Neutrophil (primary cell): ENCODE results near the gene DOK6.

Experiments used
- H3K27ac ChIP-seq: fragments of 200-600 bp; sonication (generic); 2 replicates; pipeline ENCODE4 v1.5.1; 2016; ENCODE audit warnings: mild to moderate bottlenecking, moderate library complexity
- H3K27me3 ChIP-seq: fragments of 200-600 bp; sonication (generic); 2 replicates; pipeline ENCODE4 v1.6.0; 2016; ENCODE audit warnings: mild to moderate bottlenecking
- H3K36me3 ChIP-seq: fragments of 200-600 bp; sonication (generic); 2 replicates; pipeline ENCODE4 v1.5.1; 2017
- H3K4me1 ChIP-seq, 2 experiments: fragments of 200-600 bp in 1 of 2; sonication (generic) in 1 of 2; 1 replicate in 1 of 2; 2 replicates in 1 of 2; pipeline versions ENCODE4 v1.5.1 to v1.6.1; 2013 to 2016; ENCODE audit warnings: low read depth in 1 of 2, low read length in 1 of 2, mild to moderate bottlenecking in 1 of 2, moderate library complexity in 1 of 2; ENCODE audit not compliant: control insufficient read depth in 1 of 2, insufficient read depth in 1 of 2
- H3K4me3 ChIP-seq, 2 experiments: fragments of 200-600 bp in 1 of 2; sonication (generic) in 1 of 2; 1 replicate in 1 of 2; 2 replicates in 1 of 2; pipeline ENCODE4 v1.5.1; 2013 to 2016; ENCODE audit warnings: low read depth in 1 of 2, low read length in 1 of 2, mild to moderate bottlenecking in 1 of 2, moderate library complexity in 1 of 2
- H3K9me3 ChIP-seq: fragments of 200-600 bp; sonication (generic); 2 replicates; pipeline ENCODE4 v1.5.1; 2016
- TF ChIP-seq, protein P1 (sequence below): fragments of 200-600 bp; sonication (generic); IDR thresholded peaks from 2 replicates; pipeline ENCODE4 v1.5.1; 2016; ENCODE audit warnings: antibody characterized with exemption

The DOK6 gene

DNA sequence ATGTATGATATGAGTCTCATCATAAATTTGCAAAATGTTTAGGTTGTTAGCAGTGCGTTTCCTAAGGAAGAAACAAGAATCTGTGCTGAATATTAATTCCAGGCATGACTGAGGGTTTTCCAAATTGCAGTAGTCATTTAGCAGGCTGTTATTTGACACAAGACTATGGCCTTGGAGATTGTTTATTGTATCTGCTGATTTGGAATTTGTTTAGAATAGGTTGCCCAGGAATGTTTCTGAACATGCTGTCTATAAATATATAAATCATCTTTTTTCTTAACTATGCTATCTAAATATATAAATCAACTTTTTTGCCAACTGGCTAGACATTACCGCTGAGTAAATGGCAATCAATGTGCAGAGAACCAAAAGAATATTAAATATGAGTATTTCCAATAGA is 90.9 kb downstream of the DOK6 start:
- Histone ChIP-seq H3K9me3 (no peaks in the 10 kb centered on the region), H3K4me1 (no peaks in the 10 kb centered on the region), H3K4me3 (no peak overlapping the region), H3K36me3 (no peaks in the 10 kb centered on the region), H3K27ac (no peak overlapping the region), H3K27me3 (no peaks in the 10 kb centered on the region)
- TF ChIP-seq, protein P1, sequence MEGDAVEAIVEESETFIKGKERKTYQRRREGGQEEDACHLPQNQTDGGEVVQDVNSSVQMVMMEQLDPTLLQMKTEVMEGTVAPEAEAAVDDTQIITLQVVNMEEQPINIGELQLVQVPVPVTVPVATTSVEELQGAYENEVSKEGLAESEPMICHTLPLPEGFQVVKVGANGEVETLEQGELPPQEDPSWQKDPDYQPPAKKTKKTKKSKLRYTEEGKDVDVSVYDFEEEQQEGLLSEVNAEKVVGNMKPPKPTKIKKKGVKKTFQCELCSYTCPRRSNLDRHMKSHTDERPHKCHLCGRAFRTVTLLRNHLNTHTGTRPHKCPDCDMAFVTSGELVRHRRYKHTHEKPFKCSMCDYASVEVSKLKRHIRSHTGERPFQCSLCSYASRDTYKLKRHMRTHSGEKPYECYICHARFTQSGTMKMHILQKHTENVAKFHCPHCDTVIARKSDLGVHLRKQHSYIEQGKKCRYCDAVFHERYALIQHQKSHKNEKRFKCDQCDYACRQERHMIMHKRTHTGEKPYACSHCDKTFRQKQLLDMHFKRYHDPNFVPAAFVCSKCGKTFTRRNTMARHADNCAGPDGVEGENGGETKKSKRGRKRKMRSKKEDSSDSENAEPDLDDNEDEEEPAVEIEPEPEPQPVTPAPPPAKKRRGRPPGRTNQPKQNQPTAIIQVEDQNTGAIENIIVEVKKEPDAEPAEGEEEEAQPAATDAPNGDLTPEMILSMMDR, result no peak

DNA sequence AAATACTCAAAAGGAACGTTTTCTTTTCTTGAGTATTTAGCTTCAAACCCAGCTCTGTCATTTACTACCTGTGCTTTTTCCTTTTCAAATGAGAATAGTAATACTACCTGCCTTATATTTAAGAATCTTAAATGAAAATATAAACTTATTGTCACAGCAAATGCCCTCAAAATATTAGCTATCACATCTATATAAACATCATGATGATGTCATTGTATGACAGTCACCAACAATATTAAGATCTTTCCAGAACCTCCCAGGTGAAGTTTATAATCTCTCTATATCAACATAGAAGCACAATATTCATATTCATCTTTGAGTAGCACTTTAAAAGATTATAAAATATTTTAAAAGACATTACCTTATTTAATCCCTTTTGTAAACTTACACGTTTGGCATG is 92.2 kb downstream of the DOK6 start:
- Histone ChIP-seq H3K36me3 (no peaks in the 10 kb centered on the region), H3K4me1 (no peaks in the 10 kb centered on the region), H3K27me3 (no peaks in the 10 kb centered on the region), H3K27ac (no peak overlapping the region), H3K4me3 (no peak overlapping the region), H3K9me3 (no peaks in the 10 kb centered on the region)
- TF ChIP-seq, protein P1, result no peak

DNA sequence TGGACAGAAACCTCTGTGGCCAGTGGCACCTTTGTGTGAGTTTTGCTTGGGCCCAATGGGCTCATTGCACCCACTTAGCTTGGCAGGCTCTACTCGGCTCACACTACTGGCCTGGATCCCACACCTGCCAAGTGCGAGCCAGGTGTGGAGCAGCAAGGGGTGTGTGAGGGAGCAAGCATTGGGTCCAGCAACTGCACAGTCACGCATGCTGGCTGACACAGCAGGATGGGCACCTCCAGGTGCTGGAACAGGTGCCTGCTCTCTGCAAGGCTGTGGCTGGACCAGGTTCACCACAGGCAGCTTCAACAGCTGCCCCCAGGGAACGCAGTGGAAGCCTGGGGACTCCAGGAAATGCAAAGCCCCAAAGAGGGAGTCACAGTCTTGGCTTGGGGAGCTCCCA is 94.2 kb downstream of the DOK6 start:
- TF ChIP-seq, protein P1, result no peak
- H3K4me1 ChIP-seq, result no peaks in the 10 kb centered on the region
- H3K9me3 ChIP-seq, result no peaks in the 10 kb centered on the region
- no peaks in the 10 kb centered on the region for H3K36me3 ChIP-seq
- no peaks in the 10 kb centered on the region for H3K27me3 ChIP-seq
- H3K4me3 ChIP-seq, result no peak overlapping the region
- no peak overlapping the region for H3K27ac ChIP-seq

DNA sequence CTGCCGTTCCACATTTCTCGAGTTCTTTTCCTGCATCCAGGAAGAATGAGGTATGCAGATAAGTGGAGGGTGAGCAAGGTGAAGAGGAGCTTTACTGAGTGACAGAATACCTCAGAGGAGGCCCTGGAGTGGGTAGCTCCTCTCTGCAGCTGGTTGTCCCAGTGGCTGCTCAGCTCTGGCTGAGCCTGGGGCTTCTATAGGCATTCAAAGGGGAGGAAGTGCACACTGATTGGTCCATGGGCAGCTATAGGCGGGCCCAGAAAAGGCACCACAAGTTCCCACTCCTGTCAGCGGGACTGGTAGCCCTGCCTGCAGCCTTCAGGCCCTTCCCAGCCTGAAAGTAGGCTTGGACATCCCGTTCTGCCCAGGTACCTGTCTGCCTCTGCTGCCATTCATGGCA is 94.7 kb downstream of the DOK6 start:
- Histone ChIP-seq H3K9me3 (no peaks in the 10 kb centered on the region), H3K4me1 (no peaks in the 10 kb centered on the region), H3K27me3 (no peaks in the 10 kb centered on the region), H3K36me3 (no peaks in the 10 kb centered on the region), H3K27ac (no peak overlapping the region), H3K4me3 (no peak overlapping the region)
- TF ChIP-seq, protein P1, result no peak

DNA sequence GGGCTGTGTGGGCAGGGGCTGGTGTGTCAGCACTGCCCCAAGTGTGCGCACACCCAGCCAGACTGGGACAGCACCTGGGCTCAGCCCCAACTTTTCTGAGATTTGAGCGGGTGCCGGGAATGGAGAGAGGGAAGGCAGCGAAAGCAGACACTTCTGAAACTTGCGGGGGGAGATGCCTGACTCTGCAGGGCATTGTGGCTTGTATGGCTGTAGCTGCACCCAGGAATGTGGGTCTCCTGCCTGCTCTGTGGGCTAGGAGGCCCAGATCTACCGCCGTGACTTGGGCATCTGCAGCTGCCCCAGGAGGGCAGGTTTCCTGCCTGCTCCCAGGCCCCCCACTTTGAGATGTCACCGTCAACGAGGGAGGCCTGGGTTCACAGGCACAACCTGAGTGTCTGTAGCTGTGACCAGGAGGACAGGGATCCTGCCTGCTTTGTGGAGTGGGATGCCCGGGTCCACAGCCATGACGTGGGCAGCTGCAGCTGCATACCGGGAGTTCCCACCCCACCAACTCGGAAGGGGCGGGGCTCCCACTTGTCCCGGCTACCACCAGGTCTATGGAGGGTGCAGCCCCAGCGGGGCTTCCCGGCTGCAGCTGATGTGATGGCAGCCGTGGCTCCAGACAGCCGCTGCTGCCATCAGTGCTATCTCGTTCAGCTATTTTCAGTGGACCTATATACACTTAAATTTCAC is 95.3 kb downstream of the DOK6 start:
- H3K9me3 ChIP-seq, result no peaks in the 10 kb centered on the region
- H3K27ac ChIP-seq, result no peak overlapping the region
- no peak overlapping the region for H3K4me3 ChIP-seq
- H3K4me1 ChIP-seq, result no peaks in the 10 kb centered on the region
- H3K36me3 ChIP-seq, result no peaks in the 10 kb centered on the region
- H3K27me3 ChIP-seq, result no peaks in the 10 kb centered on the region
- TF ChIP-seq, protein P1, result no peak

DNA sequence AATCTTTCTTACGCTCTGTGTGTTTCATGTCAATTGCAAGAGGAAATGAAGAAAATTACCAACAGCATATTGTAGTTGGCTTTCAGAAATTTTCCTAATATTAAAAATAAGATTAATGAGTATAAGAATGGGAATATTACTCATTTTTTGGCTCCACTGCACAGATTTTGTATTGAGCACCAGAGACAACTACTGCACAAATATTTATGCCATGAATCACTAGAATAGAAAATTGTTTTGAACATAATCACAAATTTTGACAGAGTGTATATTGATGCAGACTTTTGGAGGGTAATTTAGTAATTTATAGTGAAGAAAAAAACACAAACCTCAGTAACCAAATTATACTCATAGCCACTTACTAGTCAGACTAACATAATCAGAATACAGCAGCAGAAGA is 118.3 kb downstream of the DOK6 start:
- no peaks in the 10 kb centered on the region for H3K4me1 ChIP-seq
- no peaks in the 10 kb centered on the region for H3K9me3 ChIP-seq
- H3K36me3 ChIP-seq, result no peaks in the 10 kb centered on the region
- no peak overlapping the region for H3K27ac ChIP-seq
- TF ChIP-seq, protein P1, result no peak
- no peaks in the 10 kb centered on the region for H3K27me3 ChIP-seq
- no peak overlapping the region for H3K4me3 ChIP-seq
